ENCODE results near the gene ANKRD35. TPM values are rescaled to one million over a fixed set of nuclear protein-coding genes. Genes with fewer than 3 reads are reported as not detected.
A peak's percentile ranks its signal among the peaks of the same experiment; 100 is the strongest.
"Not testable (repeated sequence)": the region's sequence is repeated elsewhere in the genome, so short reads cannot be mapped to it uniquely, and the experiment has no call there.

The ANKRD35 gene
- total RNA-seq, 1 experiment from 2014 or later = not detected

DNA sequence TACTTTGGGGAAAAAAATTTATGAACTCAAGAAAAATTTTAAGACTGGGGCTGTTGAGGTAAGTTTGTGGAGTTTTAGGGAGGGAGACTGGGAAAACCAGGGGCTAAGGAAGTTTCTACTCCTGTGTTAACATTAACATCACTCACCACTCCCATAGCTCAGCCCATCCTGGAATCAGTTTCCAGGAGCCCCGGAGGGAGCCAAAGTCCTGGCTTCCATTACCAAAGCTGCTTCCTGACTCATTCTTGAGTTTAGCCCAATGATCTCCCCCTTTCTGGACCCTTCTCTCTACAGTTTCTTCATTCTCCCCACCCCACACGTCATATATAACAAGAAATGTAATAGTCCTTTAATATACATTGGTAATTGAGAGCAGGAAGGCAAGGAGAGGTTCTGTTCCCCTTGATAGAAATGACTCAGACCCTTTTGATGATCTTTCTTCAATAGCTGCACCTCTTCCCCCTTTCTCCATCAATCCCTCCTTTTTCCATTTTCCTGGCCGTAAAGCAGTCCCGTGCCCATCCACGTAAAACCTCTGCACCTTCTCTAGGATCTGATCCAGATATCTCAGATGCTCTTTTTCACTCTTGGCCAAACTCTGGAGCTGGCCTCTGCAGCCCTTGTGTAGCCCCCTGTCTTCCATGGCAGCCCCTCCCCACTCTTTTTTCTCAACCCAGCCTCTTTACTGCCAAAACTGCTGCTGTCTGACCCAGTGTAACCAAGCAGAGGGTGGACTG, 22.2 kb downstream of the ANKRD35 start:
- in situ Hi-C loops (cut with HindIII; ENCODE audit: low pct_unique_long_range_greater_than_20kb, low sequenced_read_pairs) = no loop called here
- no peak for DNase-seq (ENCODE audit: low read depth)

DNA sequence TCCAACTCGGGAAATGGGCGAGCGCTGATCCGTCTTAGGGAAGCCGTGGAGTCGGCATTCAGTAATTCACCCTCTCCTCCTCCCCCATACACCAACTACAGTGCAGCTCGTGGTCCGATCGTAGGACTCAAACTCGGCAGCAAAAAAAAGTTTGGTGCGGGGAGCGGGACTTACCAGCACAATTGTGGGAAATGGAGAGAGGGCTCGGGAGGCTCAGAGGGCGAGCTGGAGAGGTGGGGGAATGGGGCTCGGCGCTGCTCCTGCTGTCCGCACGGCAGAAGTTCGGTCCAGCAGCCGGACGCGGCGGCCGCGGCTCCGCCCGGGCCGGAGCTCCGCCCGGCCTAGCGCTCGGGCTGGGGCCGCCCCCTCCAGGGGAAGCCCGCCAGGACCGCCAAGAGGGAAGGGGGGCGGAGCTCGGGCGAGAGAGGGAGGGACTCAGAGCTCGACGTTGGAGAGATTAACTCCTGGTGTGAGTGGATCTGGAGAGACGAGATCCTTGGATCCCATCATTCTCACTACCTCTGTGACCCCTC, 26.1 kb downstream of the ANKRD35 start:
- peak; percentile 92 for DNase-seq (ENCODE audit: low read depth)
- in situ Hi-C loops (cut with HindIII; ENCODE audit: low pct_unique_long_range_greater_than_20kb, low sequenced_read_pairs) = no loop called here

GRCh38 chr1:145858901-145859490, 26.7 kb downstream of the ANKRD35 start, which contains the start of gene PIAS3:
Gene PIAS3 (minus strand): TSS chr1:145859081. CDS start chr1:145858990, 91 bp downstream.
- in situ Hi-C loops (cut with HindIII; ENCODE audit: low pct_unique_long_range_greater_than_20kb, low sequenced_read_pairs) = no loop called here
- DNase-seq (ENCODE audit: low read depth) = peak; percentile 86

DNA sequence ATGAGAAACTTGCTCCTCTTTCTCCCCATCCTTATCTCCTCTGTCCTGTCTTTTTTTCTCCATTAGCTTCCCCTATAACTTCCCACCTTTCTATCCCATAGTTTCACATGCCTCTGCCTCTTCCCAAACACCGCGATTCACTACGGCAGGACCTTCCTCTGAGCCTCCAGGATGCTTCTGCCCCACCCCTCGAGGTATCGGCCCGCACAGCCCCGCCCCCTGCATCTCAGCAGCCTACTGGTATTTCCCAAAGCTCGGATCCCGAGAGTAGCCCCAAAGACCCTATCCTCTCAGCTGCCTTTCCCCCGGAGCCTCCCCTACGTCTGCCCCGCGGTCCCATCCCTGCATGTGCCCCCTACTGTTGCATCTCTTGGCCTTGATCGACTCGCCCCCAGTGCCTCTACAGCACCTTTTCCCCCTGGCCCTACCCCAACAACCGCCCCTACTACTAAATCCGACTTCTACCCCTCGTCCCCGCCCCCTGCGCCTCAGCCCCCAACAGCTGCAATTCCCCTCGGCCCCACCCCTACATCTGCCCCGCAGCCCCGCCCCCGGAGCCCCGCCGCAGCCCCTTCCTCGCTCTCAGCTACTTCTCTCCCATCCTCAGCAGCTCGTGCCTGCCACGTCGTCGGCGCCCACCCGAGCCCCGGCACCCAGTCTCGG, 27.3 kb downstream of the ANKRD35 start:
- in situ Hi-C loops (cut with HindIII; ENCODE audit: low pct_unique_long_range_greater_than_20kb, low sequenced_read_pairs) = no loop called here
- peak; percentile 29 for DNase-seq (ENCODE audit: low read depth)

DNA sequence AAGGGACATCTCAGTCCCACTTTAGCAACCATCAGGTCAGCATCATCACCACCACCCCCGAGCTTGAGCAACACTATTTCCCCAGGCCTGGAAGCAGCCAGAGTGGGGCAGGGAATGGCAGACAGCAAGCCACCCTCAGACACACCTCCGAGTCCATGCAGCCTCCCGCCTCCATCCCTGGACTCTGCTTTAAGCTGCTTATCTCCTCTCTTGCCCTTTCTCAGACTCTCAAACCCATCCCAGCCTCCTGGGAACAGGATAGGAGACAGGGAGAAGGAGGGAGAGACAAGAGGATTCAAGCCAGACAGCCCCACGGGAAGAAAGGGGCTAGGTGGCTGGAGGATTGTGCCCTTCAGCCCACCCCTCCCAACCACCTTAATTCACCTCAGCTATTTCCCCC, 28.5 kb downstream of the ANKRD35 start:
- in situ Hi-C loops (cut with HindIII; ENCODE audit: low pct_unique_long_range_greater_than_20kb, low sequenced_read_pairs) = no loop called here
- DNase-seq (ENCODE audit: low read depth) = no peak

DNA sequence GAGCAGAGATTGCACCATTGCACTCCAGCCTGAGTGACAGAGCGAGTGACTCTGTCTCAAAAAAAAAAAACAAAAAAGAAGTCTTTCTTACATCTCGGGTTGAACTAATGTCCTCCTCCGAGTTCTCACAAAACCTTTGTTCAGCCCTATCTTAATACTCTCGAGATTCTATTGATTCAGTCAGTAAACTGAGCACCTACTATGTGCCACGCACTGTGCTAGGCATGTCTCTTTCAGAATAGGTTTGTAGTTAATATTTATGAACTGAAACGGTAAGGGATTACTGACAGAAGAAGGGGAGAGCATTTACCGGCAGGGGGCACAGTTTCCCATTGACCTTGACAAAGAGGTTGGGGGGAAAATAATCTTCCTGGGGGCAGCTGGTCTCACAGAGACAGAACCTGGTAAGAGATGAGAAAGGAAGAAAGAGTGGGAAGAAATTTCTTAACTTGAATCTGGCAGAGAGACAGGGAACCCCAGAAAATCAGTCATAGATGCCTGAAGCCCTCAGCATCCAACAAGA, 30.2 kb downstream of the ANKRD35 start:
- no peak for DNase-seq (ENCODE audit: low read depth)
- in situ Hi-C loops (cut with HindIII; ENCODE audit: low pct_unique_long_range_greater_than_20kb, low sequenced_read_pairs) = no loop called here

GRCh38 chr1:145849356-145850160, 36.1 kb downstream of the ANKRD35 start:
- in situ Hi-C loops (cut with HindIII; ENCODE audit: low pct_unique_long_range_greater_than_20kb, low sequenced_read_pairs) = loop anchor here (10.0 kb wide), 1 partner anchor 55 kb away; no protein-coding TSS in a partner anchor
- DNase-seq (ENCODE audit: low read depth) = no peak

GRCh38 chr1:145847827-145848226, 37.8 kb downstream of the ANKRD35 start:
- in situ Hi-C loops (cut with HindIII; ENCODE audit: low pct_unique_long_range_greater_than_20kb, low sequenced_read_pairs) = loop anchor here (10.0 kb wide), 1 partner anchor 53 kb away; no protein-coding TSS in a partner anchor
- DNase-seq (ENCODE audit: low read depth) = no peak

DNA sequence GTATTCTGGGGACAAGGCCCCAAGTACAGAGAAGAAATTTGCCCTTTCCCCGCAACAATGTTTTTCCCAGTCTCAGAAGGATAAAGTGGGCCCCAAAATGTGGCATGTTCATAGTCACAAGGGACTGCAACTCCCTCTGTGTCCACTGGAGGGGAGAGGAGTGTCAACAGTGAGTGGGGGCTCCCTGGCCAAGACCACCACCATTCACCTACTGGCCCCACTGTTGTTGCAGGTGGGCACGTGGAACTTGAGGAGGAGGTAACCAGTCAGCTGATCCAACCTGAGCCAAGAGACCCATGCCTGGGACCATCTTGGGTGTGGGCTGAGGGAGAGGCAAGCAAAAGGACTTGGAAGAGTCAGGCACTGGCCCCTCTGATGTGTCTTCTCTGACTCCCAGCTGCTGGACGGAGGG, 39.5 kb downstream of the ANKRD35 start:
- in situ Hi-C loops (cut with HindIII; ENCODE audit: low pct_unique_long_range_greater_than_20kb, low sequenced_read_pairs) = loop anchor here (10.0 kb wide), 1 partner anchor 51 kb away; no protein-coding TSS in a partner anchor
- DNase-seq (ENCODE audit: low read depth) = peak; percentile 49

DNA sequence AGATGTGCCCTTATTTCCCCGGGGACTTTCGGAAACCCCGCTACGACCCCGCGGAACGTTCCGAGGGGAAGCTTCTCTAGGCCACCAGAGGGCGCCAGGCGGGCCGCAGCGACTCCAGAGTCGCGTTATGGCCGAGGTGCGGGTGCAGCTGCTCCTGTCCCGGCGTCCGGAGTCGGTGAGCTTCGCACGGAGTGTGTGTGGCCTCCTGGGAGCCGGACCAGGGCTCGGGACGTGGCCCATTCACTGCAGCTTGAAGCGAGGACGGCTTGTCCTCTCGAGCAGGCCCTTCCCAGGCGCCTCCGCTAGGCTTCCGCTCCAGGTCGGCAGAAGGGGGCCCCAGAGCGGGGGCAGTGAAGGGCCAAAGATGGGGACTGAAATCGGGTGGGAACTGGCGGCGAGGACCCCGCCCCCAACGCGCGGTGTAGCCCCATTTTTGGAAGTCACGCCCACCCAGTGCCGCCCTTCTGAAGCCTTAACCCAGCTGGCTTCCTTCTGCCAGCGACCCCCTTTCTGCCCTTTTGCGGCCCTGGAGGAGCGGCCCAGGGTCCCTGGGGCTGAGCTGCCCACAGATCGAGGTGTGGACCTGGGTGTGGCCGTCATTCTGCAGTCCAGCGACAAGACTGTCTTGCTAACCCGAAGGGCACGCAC, 40.0 kb downstream of the ANKRD35 start, which contains the start of gene NUDT17:
NUDT17 (plus strand) TSS at position 117 of the 648 bp plus-strand sequence; CDS start at position 128, 11 bp downstream.
- in situ Hi-C loops (cut with HindIII; ENCODE audit: low pct_unique_long_range_greater_than_20kb, low sequenced_read_pairs) = loop anchor here (10.0 kb wide), 1 partner anchor 51 kb away; no protein-coding TSS in a partner anchor
- peak; percentile 69 for DNase-seq (ENCODE audit: low read depth)

DNA sequence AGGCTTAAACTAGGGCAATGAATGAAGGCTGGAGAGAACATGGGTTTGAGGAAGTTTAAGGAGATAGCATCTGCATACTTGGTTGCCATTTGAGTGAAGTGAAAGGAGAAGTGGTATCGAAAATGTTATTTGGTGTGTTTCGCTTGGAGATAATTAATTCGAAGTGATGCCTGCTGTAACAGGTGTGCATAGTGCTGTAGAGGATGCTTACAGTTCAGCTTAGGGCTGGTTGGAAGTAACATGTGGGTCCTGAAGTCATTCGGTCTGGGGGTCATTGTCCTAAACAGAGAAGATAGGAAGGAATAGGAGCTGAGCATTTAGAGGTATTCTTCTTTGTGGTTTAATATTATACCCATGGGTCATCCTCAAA, 40.5 kb downstream of the ANKRD35 start:
- peak; percentile 57 for DNase-seq (ENCODE audit: low read depth)
- in situ Hi-C loops (cut with HindIII; ENCODE audit: low pct_unique_long_range_greater_than_20kb, low sequenced_read_pairs) = loop anchor here (10.0 kb wide), 1 partner anchor 50 kb away; no protein-coding TSS in a partner anchor

DNA sequence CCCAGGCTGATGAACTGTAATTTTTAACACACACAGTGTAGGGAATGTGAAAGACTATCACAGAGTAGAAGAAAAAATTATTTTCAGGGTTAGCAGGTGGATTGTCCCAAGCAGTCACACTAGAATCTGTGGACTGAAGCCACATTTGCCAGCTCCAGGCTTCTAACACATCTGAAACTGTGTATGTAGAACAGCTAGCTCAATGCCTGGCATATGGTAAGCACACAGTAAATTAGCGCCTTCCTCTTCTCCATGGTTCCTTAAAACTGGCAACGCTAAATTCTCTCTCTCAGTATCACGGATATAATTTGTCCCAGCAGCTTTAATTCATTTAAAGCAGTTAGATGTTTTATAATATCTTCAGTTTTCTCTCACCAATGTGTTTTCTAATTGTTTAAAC, 42.6 kb downstream of the ANKRD35 start:
- DNase-seq (ENCODE audit: low read depth) = no peak
- in situ Hi-C loops (cut with HindIII; ENCODE audit: low pct_unique_long_range_greater_than_20kb, low sequenced_read_pairs) = loop anchor here (10.0 kb wide), 1 partner anchor 48 kb away; no protein-coding TSS in a partner anchor

DNA sequence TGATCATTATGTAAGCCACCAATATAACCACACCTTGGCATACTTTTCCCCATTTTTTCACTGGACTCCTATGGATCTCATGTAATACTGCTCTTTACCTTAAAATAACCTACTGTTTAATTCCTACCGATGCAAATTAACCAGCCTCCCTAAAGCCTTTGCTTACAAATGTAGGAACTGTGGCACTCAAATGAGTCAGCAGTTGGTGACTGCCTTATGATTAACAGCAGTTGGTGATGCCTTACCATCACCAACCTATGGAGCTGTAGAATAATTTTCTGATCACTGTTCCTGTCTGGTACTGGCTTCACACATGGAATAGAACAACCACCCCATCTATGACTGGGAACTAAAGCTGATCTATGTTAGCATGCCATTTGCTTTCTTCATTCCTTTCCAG, 48.0 kb downstream of the ANKRD35 start:
- in situ Hi-C loops (cut with HindIII; ENCODE audit: low pct_unique_long_range_greater_than_20kb, low sequenced_read_pairs) = no loop called here
- DNase-seq (ENCODE audit: low read depth) = no peak

DNA sequence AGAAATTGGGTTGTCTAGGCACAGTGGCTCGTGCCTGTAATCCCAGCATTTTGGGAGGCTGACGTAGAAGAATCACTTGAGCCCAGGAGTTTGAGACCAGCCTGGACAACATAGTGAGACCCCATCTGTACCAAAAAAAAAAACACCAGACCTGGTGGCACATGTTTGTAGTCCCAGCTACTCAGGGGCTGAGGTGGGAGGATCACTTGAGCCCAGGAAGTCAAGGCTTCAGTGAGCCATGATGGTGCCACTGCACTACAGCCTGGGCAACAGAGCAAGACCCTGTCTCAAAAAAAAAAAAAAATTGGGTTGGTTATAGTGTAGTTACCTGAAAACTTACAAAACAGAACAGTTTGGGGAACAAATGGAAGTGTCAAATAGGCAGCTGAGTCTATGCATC, 54.9 kb downstream of the ANKRD35 start:
- DNase-seq (ENCODE audit: low read depth); in situ Hi-C loops (cut with HindIII; ENCODE audit: low pct_unique_long_range_greater_than_20kb, low sequenced_read_pairs): not testable (repeated sequence)

DNA sequence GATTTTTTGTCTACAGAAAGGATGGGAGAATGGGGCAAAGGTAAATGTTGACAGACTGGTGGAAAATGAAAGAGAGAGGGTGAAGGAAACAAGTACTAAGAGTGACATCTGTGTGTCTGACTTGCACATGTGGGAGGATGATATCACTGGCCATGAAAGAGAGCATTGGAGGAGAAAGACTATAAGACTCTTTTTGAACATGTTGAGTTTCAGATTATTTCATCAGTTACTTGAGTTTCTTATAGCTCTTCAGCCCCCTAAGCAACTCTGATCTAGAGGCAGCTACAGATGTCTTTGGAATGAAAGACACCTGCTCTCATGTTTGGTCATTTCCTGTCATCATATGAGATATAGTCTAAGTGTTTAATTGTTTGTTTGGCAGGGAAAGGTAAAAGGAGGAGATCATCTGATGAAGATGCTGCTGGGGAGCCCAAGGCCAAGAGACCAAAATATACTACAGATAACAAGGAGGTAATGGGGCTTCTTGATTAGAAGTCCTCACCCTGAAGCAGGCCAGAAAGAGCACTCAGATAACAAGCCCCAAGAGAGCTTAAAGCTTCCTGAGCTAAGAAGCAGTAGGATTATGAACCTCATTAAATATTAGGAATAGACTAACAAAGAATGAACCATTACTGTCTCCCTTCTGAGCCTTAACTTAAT, 57.2 kb downstream of the ANKRD35 start:
- DNase-seq (ENCODE audit: low read depth) = no peak
- in situ Hi-C loops (cut with HindIII; ENCODE audit: low pct_unique_long_range_greater_than_20kb, low sequenced_read_pairs) = no loop called here

- in situ Hi-C loops (cut with HindIII; ENCODE audit: low pct_unique_long_range_greater_than_20kb, low sequenced_read_pairs) = no loop called here
- no peak for DNase-seq (ENCODE audit: low read depth)
Measured at GRCh38 chr1:145827966-145828365, 57.7 kb downstream of the ANKRD35 start.

- no peak for DNase-seq (ENCODE audit: low read depth)
- in situ Hi-C loops (cut with HindIII; ENCODE audit: low pct_unique_long_range_greater_than_20kb, low sequenced_read_pairs) = no loop called here
Measured at GRCh38 chr1:145826030-145826429, 59.6 kb downstream of the ANKRD35 start.

Data from Caki2 (cell line).